T-helper 2 cell treated with Interferon-gamma antibody and Interleukin-4, amounts not matched to agents 100 ng/mL and 5 ng/mL, for 36 hours (primary cell): Measurements from ENCODE around the gene MYT1. TPM values are rescaled to one million over a fixed set of nuclear protein-coding genes. Genes with fewer than 3 reads are reported as not detected.
"Not testable (repeated sequence)": the region's sequence is repeated elsewhere in the genome, so short reads cannot be mapped to it uniquely, and the experiment has no call there.

Experiments
- intact Hi-C: fragments of 100-400 bp; cut with micrococcal nuclease; formaldehyde crosslinking; loops from one replicate; pipeline ENCODE4 v1.15.1; 2023
- total RNA-seq: library from RNA; stranded (reverse); gene quantifications from 2 replicates; pipeline ENCODE4 v1.2.3, GENCODE V29; 2022

Gene MYT1
- total RNA-seq, 1 donor from 2014 or later, result not detected

DNA sequence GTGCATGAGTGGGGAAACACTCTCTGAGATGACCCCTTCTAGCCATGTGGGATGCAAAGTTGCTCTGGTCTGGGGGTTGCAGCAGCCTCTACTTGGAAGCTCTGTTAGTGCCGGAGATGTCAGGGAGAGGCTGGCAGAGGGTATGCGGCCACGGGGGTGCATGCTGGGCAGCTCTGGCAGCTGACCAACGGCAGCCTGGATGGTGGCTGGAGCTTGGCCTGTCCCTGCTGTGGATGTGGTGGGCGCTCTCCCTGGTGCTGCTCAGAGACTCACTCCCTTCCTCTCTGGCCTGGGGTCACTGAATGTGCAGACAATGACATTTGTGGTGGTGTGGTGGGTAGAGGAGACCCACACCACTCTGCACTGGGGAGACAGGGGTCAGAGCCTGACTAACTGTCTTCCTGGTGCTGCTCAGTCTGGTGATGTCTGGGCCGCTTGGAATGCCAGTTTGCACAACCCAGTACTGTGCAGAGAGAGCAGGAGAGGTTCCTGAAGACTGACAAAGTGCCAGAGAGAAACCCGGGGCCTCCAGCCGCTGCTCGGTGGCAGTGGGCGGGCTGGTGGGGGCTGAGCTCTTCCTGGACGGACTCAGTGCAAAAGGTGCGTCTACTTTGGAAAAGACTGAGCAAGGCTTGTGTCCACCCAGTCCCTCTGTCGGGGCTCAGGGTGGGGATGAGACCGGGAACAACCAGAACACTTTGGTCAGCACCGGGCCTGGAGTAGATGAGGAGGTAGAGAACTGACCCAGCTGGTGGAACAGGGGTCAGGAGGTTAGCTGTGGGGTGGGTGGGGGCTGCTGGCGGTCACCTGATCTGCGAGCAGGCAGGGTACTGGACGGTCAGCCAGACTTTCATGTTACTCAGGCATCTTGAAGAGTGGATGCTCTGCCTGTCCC is 2.7 kb downstream of the MYT1 start:
- intact Hi-C loops, result no loop called here

DNA sequence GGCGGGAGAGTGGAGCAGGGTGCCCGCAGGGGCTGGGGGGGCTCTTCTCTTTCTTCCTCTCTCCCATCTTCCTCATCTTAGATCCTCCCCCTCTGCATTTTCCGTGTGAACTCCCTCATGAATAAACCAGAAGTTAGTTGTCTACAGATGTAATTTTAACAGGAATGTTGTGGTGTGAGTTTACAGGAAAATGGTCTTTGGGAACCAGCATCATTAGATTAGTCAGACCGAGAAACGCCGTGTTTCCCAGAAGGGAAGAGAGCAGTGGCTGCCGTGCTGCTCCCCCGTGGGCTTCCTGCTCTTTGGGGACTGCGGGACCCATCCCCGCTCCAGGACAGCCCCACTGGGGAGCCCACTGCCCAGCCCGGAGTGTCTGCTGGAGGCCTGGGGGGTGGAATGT is 3.4 kb downstream of the MYT1 start:
- intact Hi-C loops, result no loop called here

DNA sequence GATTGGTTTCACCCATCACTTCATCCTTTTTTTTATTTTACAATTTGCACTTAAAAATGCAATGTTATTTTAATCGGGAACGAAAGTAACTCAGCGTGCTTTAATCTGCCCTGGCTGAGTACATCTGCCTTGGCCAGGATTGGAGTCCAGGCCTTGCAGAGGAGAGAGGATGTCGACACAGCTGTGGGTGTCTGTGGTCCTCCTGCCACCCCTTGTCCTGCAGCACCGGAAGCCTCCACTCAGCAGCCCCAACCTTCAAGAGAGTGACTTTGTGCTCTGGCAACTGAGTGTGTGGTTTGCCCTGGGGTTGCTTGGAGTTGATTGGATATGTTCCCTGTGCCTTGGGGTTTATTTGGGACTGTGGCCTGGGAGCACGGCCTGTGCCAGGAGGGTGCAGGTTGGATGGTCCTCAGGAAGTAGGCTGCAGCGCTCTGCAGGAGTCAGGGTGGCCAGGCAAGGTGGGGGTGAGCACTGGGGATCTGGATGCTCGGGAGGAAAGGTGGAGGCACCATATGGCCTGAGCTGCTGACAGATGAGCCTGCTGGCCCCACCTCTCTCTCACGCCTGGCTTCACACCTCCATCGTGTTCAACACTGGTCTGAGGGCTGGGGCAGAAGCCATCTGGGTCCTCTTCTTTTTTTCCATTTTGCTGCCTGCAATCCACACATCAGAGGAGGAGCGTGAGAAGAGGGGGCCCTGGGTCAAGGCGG is 4.3 kb downstream of the MYT1 start:
- intact Hi-C loops, result no loop called here

DNA sequence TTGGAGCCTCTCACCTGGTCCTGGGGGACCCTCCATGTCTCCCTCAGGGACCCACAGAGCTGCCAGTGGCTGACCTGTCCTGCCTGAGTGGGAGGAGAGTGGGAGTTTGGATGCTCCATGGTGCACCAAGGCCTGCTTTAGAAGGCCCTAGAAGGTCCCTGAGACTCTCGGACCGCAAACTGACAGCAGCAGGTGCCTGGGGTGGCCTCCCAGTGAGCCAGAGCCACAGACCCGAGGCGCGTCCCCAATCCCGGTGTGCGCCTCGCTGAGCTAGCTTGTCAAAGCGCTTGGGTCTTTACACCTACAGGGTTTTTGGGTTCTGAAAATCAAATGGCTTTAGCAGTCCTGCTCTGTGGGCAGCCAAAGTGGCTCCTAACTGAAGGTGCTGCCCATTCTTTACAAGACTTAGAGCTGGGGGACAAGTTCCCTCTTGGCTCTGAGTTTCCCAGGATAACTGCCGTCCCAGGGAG is 4.9 kb downstream of the MYT1 start:
- intact Hi-C loops, result no loop called here

DNA sequence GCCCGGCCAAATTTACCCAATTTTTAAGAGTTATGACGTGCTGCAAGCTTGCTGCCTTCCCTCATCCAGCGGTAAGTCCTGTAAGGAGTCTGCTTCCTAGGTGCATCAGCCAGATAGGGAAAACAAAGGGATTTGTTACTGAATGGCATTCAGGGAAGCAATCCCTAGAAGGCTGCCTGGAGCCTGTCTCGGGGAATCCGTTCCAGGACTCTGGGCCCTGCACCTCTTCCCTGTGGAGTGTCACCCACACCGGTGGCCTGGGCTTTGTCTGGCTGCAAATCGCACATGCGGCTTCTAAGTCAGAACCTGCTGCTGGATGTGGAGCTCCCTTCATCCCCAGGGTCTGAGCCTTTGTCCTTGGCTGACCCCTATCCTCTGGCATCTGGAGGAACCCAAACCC is 7.0 kb downstream of the MYT1 start:
- intact Hi-C loops, result no loop called here

DNA sequence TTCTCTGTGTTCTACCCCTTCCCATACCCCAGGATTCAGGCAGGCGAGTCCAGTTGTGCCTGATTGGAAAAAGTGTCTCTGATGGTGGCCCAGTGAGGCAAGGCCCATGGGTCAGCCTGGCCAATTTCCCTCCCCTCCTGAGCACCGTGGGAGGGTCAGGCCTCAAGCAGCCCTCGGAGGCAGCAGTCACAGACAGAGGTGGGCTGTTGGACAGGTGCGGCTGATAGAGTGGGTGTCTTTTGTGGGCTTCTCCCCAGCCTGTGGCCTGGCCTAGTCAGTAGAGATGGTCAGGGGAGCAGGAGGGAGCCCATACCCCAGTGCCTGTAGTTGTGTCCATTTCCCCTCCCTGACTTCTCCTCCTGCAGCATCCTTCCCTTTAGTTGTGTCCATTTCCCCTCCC is 8.9 kb downstream of the MYT1 start:
- intact Hi-C loops, result no loop called here

DNA sequence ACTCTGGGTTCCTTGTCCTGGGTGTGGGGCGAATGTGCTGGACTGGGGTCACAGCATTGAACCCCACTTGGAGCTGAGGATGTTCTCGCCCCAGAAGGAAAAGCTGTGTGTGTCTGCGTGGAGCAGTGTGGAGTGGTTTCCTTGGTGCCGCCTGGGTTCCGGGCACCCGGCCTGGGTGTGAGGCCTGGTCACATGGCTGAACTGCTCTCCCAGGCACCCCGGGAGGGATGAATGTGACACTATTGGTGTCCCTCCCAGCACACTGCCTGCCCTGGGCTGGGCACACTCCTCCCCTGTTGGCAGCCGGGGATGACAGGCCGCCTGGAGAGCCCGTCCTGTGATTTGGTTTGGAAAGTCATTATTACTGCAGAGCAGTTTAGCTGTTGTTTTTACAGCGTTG is 12.3 kb downstream of the MYT1 start:
- intact Hi-C loops, result no loop called here

DNA sequence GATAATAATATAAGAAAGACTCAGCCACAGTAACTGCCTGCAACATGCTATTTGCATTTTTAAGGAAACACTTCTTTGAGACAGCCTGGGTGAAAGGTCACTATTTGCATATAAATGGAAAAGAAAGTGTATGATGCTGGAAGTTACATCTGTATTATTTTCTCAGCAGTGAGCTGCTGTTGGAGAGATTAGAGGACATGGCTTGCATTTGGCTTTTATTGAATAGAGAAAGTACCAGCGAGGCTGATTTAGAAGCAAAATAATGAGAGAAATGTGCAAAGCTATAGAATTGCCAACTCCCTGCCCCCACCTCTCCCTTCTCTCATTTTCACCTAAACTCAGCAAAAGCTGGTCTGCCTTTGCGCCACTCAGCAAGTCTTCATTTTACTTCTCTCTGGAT is 12.7 kb downstream of the MYT1 start:
- intact Hi-C loops, result no loop called here

DNA sequence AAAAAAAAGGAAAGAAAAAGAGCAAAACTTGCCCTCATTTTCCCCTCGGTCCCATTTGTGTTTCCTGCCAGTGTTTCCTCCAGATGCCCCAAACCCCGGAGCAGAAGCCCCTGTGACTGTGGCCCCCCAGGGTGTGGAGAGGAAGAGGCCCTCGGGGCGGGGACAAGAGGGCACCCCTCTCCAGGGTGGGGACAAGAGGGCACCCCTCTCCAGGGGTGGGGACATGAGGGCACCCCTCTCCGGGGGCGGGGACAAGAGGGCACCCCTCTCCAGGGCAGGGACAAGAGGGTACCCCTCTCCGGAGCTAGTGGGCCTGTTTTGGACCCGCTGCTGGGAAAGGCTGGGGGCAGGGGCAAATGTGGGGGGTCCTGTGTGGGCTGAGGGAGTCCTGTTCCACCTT is 13.1 kb downstream of the MYT1 start:
- intact Hi-C loops, result no loop called here

DNA sequence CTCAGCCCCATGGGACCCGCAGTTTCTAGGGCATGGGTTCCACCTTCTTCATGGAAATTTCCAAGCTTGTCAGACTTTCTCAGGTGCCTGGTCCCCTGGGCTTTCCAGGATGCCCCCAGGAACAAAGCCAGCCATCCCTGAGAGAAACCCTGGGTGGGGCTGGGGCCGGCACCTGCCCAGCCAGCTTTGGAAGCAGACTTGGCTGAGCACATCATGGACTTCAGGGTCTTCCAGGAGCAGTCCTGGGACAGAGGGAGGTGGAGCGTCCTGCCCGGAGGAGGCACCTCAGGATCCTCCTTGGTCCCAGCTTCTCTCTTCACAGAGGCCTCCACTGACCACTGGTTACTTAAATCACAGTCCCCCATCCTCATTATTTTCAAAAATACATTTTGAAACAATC is 13.5 kb downstream of the MYT1 start:
- intact Hi-C loops, result no loop called here

DNA sequence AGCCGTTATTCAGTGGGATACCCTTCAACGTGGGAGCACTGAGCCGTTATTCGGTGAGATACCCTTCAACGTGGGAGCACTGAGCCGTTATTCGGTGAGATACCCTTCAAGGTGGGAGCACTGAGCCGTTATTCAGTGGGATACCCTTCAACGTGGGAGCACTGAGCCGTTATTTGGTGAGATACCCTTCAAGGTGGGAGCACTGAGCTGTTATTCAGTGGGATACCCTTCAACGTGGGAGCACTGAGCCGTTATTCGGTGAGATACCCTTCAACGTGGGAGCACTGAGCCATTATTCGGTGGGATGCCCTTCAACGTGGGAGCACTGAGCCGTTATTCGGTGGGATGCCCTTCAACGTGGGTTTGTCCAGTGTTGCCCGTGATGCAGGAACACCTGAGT is 14.7 kb downstream of the MYT1 start:
- intact Hi-C loops, result not testable (repeated sequence)

DNA sequence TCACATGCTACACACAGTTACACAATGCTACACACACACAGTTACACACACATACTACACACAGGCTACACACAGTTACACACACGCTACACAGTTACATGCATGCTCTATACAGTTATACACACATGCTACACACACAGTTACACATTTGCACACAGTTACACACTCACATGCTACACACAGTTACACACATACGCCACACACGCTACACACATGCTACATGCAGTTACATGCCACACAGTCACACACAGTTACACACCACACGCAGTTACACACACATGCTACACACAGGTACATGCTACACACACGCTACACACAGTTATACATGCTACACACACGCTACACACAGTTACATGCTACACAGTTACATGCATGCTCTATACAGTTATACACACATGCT is 15.6 kb downstream of the MYT1 start:
- intact Hi-C loops, result no loop called here

DNA sequence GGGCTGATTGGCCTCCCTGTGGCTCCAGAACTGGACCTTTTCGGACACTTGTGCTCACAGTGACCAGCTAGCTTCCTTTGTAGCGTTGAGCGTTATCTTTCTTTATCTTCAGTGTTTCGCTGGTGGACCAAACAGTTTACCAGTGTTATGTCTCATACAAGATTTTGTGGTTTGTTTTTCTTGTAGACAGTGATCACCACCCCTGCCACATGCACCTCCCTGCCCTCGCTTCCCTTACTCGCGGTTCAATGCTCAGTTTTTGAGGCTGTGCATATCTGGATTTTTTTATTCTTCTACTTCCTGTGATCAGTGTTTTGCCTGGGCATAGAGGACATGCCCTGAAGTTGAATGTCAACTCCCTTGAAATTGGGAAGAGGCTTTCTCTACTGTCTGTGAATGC is 16.4 kb downstream of the MYT1 start:
- intact Hi-C loops, result no loop called here

DNA sequence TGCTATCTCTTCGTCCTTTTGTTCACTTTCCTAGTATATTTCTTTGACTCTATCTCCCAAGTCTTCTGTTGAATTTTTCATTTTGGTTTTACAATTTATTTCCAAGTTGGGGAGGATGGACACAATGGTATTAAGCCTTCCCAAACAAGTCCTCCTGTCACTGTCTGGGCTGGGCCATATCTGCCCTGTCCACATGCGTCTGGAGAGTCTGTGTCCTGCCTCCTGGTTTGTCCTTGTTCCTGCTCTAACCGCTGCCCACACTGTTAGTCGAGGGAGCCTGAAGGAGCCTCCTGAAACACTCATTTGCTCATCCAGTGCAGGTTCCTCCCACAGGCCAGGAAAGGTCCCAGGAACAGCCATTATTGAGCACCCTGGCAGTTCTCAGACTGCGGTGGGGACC is 17.1 kb downstream of the MYT1 start:
- intact Hi-C loops, result no loop called here

DNA sequence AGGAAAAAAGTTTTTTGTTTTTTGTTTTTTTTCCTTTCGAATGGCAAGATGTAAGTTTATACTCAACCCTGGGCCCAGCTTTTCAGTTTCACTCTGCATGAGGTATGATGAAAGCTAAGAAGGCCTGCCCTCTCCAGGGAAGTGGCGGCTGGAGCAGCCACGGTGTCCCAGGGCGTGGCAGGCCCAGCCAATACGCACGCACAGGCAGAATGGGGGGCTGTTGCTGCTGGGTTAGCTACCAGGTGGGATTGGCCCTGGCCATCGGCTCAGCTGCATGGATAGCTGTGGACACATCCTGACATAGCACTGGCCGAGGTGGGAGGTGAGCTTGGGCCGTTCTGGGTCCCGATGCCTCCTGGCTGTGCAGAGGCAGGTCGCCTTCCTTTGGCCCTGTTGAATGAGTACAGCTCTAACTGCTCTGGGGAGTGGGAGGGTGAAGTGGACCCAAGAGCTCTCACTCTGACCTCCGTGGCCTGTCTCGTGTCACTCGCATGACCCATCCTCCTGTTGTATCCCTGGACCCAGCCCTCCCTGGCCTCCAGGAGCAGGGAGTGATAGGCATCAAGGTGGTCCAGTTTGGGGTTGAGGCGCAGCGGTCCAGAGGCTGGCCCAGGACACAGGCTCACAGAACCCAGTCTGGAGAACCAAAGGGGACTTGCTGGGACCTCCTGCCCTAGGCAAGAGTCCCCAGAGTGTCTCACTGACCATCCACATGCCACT is 18.1 kb downstream of the MYT1 start:
- intact Hi-C loops, result no loop called here

DNA sequence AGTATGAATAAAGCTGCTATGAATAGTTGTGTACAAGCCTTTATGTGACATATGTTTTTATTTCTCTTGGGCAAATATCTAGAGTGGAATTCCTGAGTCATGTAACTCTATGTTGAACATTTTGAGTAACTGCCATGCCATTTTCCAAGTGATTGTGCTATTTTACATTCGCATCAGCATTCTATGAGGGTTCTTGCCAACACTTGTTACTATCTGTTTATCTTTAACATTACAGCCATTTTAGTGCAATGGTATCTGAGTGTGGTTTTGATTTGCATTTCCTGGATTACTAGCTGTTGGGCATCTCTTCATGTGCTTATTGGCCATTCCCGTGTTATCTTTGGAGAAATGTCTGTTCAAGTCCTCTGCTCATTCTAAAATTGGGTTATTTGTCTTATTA is 19.1 kb downstream of the MYT1 start:
- intact Hi-C loops, result no loop called here

DNA sequence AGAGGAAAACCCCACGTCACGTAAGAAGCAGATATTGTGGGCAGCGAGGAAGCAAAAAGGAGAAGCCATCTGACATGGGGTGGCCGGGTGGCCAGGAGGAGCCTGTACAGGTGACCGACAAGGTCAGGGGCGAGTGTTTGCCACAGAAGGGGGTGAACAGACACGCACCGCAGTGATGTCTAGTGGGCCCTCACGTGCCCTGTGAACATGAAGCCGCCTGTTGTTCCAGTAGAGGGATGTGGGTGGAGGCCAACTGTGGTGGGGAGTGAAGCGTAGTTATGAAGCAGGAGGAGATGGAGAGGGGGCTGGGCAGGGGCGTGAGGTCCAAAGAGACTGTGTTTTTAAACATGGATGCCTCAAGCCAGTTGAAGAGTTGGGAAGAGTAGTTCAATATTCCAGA is 20.5 kb downstream of the MYT1 start:
- intact Hi-C loops, result no loop called here

DNA sequence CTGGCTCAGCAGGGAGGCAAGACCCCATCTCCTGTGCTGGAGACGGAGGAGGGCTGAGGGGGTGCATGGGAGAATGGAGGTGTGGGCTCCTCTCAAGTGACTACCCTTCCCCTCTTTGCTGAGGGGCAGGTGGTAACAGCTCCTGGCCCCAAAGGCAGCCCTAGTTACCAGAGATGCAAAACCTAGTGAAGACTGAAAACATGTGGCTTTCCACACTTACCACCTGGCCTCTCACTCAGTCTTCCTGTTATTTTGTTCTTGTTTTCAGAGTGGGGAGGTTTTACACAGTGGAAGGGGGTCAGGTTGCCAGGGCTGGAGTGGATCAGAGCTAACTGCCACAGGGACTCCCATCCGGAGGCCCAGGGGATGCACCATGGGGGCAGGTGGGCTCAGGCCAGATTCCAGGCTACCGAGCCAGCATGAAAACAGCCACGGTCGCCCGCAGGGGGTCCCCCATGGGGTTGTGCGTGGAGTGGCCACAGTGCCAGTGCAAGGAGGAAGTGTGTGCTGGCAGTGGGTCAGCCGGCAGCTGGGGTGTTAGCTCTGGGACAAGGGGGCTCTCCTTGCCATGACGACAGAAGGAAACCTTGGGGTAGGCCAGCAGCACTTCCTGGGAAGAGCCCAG is 21.1 kb downstream of the MYT1 start:
- intact Hi-C loops, result no loop called here

DNA sequence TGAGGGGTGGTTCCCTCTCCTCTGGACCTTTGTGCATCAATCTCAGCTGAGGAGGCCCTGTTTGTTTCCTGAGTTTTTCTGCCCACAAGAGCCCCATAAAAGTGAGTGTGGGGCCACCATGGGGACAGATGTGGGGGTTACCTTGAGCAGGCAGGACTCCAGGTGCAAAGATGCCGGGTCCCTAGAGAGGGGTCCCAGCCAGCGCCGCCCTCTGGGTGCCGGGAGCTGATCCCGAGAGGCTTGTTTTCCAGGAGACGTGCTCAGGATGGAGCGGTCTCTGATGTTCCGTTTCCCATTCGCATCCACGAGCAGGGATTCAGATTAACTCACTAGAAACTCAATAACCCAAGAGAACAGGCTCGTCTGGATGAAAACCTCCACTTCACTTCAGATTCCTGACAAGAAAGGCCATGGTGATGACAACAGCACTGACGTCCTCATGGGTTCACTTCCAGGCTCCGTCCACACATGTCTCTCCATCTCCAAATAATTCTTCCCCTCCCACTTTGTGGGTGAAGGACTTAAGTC is 21.9 kb downstream of the MYT1 start:
- intact Hi-C loops, result no loop called here

DNA sequence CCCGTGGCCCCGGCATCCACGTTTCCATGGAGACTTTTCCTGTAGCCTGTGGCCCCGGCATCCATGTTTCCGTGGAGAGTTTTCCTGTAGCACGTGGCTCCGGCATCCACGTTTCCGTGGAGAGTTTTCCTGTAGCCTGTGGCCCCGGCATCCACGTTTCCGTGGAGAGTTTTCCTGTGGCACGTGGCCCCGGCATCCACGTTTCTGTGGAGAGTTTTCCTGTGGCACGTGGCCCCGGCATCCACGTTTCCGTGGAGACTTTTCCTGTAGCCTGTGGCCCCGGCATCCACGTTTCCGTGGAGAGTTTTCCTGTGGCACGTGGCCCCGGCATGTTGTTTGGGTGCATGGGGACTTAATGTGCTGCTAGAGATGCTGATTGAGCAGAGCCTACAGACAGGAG is 23.0 kb downstream of the MYT1 start:
- intact Hi-C loops, result not testable (repeated sequence)

DNA sequence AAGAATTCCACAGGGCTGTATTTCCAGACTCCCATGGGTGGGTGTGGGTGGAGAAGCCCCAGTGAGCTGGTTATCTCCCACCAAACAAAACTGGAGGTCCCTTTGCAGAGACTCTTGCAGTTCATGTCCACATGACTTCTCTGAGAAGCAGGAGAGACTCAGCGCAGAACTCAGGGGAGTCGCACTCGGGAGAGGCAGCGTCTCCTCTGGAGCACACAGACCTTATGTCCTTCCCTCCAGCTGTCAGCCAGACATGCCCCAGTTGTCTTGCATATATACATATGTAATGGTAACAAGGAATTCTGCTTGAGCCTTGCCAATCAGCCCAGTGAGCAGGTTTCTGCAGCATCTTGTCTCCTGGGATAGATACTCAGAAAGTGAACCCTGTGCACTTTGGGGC is 23.8 kb downstream of the MYT1 start:
- intact Hi-C loops, result no loop called here
